GM12865 (cell line): ENCODE measurements around the gene PSORS1C2.
"Not testable (repeated sequence)": the region's sequence is repeated elsewhere in the genome, so short reads cannot be mapped to it uniquely, and the experiment has no call there.

Experiments
- DNase-seq: peaks from one replicate; pipeline ENCODE4 v3.0.0; 2010; ENCODE audit warnings: low read depth
- H3K4me3 ChIP-seq: 2 replicates; pipeline ENCODE4 v1.5.1; 2011; ENCODE audit warnings: mild to moderate bottlenecking, low read depth, low read length, control low read depth
- CTCF ChIP-seq: IDR thresholded peaks from 2 replicates; pipeline ENCODE4 v1.5.1; 2011; ENCODE audit warnings: low read length, control low read depth, low read depth, inconsistent platforms; ENCODE audit not compliant: insufficient read depth; ENCODE audit errors: missing control alignments

PSORS1C2 gene

GRCh38 chr6:31138982-31139381 is at the start of gene PSORS1C2:
PSORS1C2 (minus strand) TSS chr6:31139066; CDS start chr6:31139026, 40 bp downstream.
- DNase-seq: no peak
- TF ChIP-seq CTCF: no peak
- H3K4me3 ChIP-seq: no peak within 1 kb of the TSS

DNA sequence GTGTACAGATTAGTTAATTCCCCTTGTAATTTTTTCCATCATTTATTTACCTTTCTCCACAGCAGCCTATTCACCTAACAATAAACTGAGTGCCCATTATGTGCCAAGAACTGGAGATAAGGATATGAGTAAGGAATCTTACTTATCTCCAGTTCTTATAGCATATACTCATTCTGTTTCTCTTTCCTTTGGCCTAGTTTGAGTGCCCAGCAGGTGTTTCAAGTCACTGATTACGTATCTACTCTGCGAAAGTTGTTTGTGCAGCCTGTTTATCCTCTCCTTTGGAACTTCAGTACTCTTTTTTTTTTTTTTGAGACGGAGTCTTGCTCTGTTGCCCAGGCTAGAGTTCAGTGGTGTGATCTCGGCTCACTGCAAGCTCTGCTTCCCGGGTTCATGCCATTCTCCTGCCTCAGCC is 48.9 kb upstream of the PSORS1C2 start:
- no peak for TF ChIP-seq CTCF
- DNase-seq: no peak
- no peak overlapping the region for H3K4me3 ChIP-seq

- TF ChIP-seq CTCF: no peak
- H3K4me3 ChIP-seq: peak overlapping the region; percentile 51
- peak; percentile 36 for DNase-seq
These were observed 47.3 kb upstream of the PSORS1C2 start for GRCh38 chr6:31186052-31186734.

DNA sequence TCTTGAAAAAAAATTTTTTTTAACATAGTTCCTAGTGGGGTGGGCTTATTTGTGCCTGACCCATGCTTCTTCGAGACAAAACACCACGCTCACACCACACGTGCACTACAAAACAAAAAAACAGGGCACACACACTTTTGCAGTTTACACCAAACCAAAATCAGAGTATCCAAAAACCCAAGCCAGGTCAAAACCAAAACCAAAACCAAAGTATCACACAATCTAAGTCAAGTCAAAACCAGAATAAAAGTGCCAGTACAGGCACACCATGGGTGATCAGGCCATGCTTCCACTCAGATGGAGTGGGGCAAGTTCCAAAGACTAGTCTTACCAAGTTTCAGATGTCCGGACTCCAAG is 46.8 kb upstream of the PSORS1C2 start:
- peak; percentile 46 for DNase-seq
- H3K4me3 ChIP-seq: peak overlapping the region; percentile 51

DNA sequence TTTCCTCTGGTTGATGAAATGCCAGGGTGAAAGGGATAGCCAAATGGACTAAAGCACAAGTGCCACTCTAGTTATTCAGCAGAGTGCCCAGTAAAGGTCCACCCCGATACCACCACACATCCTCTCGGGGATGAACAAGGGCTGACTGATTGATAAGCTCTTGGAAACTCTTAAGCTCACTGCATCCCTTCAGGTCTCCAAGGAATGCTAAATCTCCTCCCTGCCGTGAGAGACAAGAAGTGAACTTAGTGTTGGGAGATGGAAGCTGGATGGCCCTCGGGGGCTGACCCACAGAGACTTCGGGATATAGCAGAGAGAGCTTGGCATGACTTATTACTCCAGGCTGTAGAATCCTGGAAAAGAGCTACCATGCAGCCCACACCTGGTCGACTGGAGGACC is 45.0 kb upstream of the PSORS1C2 start:
- DNase-seq, H3K4me3 ChIP-seq: not testable (repeated sequence)

GRCh38 chr6:31183287-31183686 is 44.4 kb upstream of the PSORS1C2 start:
- H3K4me3 ChIP-seq, DNase-seq: not testable (repeated sequence)

- no peak for TF ChIP-seq CTCF
- no peak overlapping the region for H3K4me3 ChIP-seq
- no peak for DNase-seq
These were observed 41.6 kb upstream of the PSORS1C2 start for GRCh38 chr6:31180500-31180899.

DNA sequence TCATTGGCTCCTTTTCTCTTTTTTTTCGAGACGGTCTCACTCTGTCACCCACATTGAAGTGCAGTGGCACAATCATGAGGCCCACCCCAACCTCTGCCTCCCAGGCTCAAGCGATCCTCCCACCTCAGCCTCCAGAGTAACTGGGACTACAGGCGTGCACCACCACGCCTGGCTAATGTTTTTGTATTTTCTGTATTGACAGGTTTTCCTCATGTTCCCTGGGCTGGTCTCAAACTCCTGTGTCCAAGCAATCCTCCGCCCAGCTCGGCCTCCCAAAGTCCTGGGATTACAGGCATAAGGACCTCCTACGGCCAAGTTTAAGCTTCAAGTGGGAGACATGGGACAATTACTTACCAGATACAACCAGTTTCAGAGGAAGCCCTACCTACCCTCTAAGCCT is 41.0 kb upstream of the PSORS1C2 start:
- TF ChIP-seq CTCF: no peak

DNA sequence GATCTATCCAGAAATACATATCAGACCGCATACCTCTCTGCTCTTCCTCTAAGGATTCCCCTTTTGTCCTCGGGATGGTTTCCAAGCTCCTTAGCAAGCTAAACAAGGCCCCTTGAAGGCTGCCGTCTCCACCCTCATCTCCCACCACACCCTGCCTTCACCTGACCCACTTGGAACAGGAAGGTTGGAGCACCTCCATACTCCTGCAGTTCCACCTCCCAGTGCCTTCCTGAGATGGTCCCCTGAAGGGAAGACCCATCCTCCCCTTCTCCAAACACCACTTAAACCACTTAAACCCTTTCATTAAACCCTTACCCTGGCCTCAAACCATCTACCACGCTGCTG is 40.1 kb upstream of the PSORS1C2 start:
- no peak for TF ChIP-seq CTCF
- no peak for DNase-seq
- H3K4me3 ChIP-seq: no peak overlapping the region

More for the DNA sequence above, 41.0 kb upstream of the PSORS1C2 start:
- no peak overlapping the region for H3K4me3 ChIP-seq
- no peak for DNase-seq
